ENCODE results near the gene TET3.

The TET3 gene

GRCh38 chr2:73971722-73972121 lies 13.0 kb upstream of the TET3 start:
- H3K4me3 ChIP-seq (ENCODE audit: low read depth, low read length) = no peak overlapping the region
- DNase-seq (ENCODE audit: low read depth, low spot score) = no peak
- in situ Hi-C loops (cut with HindIII; ENCODE audit: low sequenced_read_pairs) = no loop called here
- TF ChIP-seq CTCF (IDR thresholded peaks at IDR 0.05; ENCODE audit: low read depth, low read length) = no peak

GRCh38 chr2:73972846-73973245 lies 11.9 kb upstream of the TET3 start:
- no peak for DNase-seq (ENCODE audit: low read depth, low spot score)
- no peak overlapping the region for H3K4me3 ChIP-seq (ENCODE audit: low read depth, low read length)
- in situ Hi-C loops (cut with HindIII; ENCODE audit: low sequenced_read_pairs) = no loop called here
- no peak for TF ChIP-seq CTCF (IDR thresholded peaks at IDR 0.05; ENCODE audit: low read depth, low read length)

- in situ Hi-C loops (cut with HindIII; ENCODE audit: low sequenced_read_pairs) = no loop called here
- no peak for TF ChIP-seq CTCF (IDR thresholded peaks at IDR 0.05; ENCODE audit: low read depth, low read length)
- no peak overlapping the region for H3K4me3 ChIP-seq (ENCODE audit: low read depth, low read length)
These were observed 9.0 kb upstream of the TET3 start for GRCh38 chr2:73975731-73976130.

GRCh38 chr2:73976803-73977202 lies 7.9 kb upstream of the TET3 start:
- TF ChIP-seq CTCF (IDR thresholded peaks at IDR 0.05; ENCODE audit: low read depth, low read length) = no peak
- no peak overlapping the region for H3K4me3 ChIP-seq (ENCODE audit: low read depth, low read length)
- no peak for DNase-seq (ENCODE audit: low read depth, low spot score)
- in situ Hi-C loops (cut with HindIII; ENCODE audit: low sequenced_read_pairs) = no loop called here

More at GRCh38 chr2:73975731-73976130, 9.0 kb upstream of the TET3 start:
- DNase-seq (ENCODE audit: low read depth, low spot score) = no peak

GRCh38 chr2:73977466-73977865 lies 7.2 kb upstream of the TET3 start:
- no peak for DNase-seq (ENCODE audit: low read depth, low spot score)
- in situ Hi-C loops (cut with HindIII; ENCODE audit: low sequenced_read_pairs) = no loop called here
- no peak overlapping the region for H3K4me3 ChIP-seq (ENCODE audit: low read depth, low read length)
- TF ChIP-seq CTCF (IDR thresholded peaks at IDR 0.05; ENCODE audit: low read depth, low read length) = no peak

- no peak for TF ChIP-seq CTCF (IDR thresholded peaks at IDR 0.05; ENCODE audit: low read depth, low read length)
- DNase-seq (ENCODE audit: low read depth, low spot score) = no peak
- in situ Hi-C loops (cut with HindIII; ENCODE audit: low sequenced_read_pairs) = no loop called here
- H3K4me3 ChIP-seq (ENCODE audit: low read depth, low read length) = no peak overlapping the region
These were observed 5.7 kb upstream of the TET3 start for GRCh38 chr2:73979021-73979420.

- H3K4me3 ChIP-seq (ENCODE audit: low read depth, low read length) = no peak overlapping the region
- in situ Hi-C loops (cut with HindIII; ENCODE audit: low sequenced_read_pairs) = no loop called here
- peak; percentile 73 for DNase-seq (ENCODE audit: low read depth, low spot score)
- no peak for TF ChIP-seq CTCF (IDR thresholded peaks at IDR 0.05; ENCODE audit: low read depth, low read length)
These were observed 5.0 kb upstream of the TET3 start for GRCh38 chr2:73979686-73980085.

All from astrocyte of the spinal cord (primary cell).